Measurements from ENCODE around the gene MUC4. TPM values are rescaled to one million over a fixed set of nuclear protein-coding genes. Genes with fewer than 3 reads are reported as not detected.

MUC4 gene
- total and polyA plus RNA-seq, 2 of the 4 experiments (the other 2 are of a cell fraction): not detected

DNA sequence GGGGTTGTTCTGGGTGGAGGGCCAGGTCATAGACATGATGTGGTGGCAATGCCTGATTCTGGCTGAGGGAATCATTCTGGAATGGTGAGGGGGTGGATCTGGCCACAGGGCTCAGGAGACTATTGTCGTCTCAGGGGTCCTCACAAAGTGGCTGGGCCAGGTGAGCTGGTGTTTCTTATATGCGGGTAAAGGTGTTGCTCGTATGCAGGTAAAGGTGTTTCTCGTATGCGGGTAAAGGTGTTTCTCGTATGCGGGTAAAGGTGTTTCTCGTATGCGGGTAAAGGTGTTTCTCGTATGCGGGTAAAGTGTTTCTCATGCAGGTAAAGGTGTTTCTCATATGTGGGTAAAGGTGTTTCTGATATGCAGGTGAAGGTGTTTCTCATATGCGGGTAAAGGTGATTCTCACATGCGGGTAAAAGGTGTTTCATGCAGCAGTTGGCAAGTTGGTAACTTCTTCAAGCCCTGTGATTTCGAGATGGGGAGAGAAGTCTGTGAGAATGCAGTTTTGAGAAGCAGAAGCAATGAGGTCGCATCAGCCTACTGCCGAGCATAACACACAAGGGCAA lies 10.5 kb upstream of the MUC4 start:
- no peak for DNase-seq
- intact Hi-C loops (cut with micrococcal nuclease) (no loop called here), dilution Hi-C loops (cut with HindIII; ENCODE audit: low sequenced_read_pairs, unreplicated experiment) (no loop called here), in situ Hi-C loops (cut with MboI; ENCODE audit: low sequenced_read_pairs) (no loop called here)
- H3K14ac ChIP-seq (replicated peaks; ENCODE audit: low read depth, low read length): no peak overlapping the region
- no peak overlapping the region for H2AFZ ChIP-seq (replicated peaks; ENCODE audit: low read length, poor library complexity)
- no peak overlapping the region for H3K27ac ChIP-seq (ENCODE audit: insufficient read depth, low read length)
- no peak overlapping the region for H3K4me2 ChIP-seq (ENCODE audit: low read depth, low read length)
- no peaks in the 10 kb centered on the region for H3K9me3 ChIP-seq (ENCODE audit: control insufficient read depth, insufficient read depth, low read length)
- H4K5ac ChIP-seq (ENCODE audit: low read depth, low read length): no peak overlapping the region
- H3K36me3 ChIP-seq (ENCODE audit: control insufficient read depth, insufficient read depth, low read length): no peaks in the 10 kb centered on the region
- no peak overlapping the region for H3K56ac ChIP-seq (ENCODE audit: extremely low read depth, insufficient read depth, low read length)
- H2BK120ac ChIP-seq (ENCODE audit: low read depth, low read length): no peak overlapping the region
- H2BK20ac ChIP-seq (ENCODE audit: low read depth, low read length): no peak overlapping the region
- BruUV-seq (replicated peaks): no TSS peak
- H2BK15ac ChIP-seq (ENCODE audit: low read depth, low read length): no peak overlapping the region
- H2AK5ac ChIP-seq (ENCODE audit: low read depth, low read length): no peak overlapping the region
- no peak overlapping the region for H3K4ac ChIP-seq (ENCODE audit: low read depth, low read length)
- ATAC-seq (ENCODE audit: low read depth): no peak
- no peaks in the 10 kb centered on the region for H3K9me1 ChIP-seq (ENCODE audit: insufficient read depth, low read length)
- peaks cover 36% of the 10 kb centered on the region for H3K27me3 ChIP-seq (ENCODE audit: control insufficient read depth, insufficient read depth, low read length)
- no peak overlapping the region for H3K18ac ChIP-seq (ENCODE audit: low read depth, low read length)
- no peak overlapping the region for H3K4me3 ChIP-seq (ENCODE audit: insufficient read depth, low read depth, low read length)
- no peaks in the 10 kb centered on the region for H4K20me1 ChIP-seq (ENCODE audit: insufficient read depth, low read length)
- no peak overlapping the region for H3K9ac ChIP-seq (ENCODE audit: low read depth, low read length)
- H3K4me1 ChIP-seq (ENCODE audit: control insufficient read depth, insufficient read depth, low read length): no peaks in the 10 kb centered on the region
- CTCF ChIA-PET: interaction anchor here (0.6 kb wide), 1 partner anchor 1276 kb away, joined by 3 read pairs; no protein-coding TSS in a partner anchor
- no peak overlapping the region for H2AK9ac ChIP-seq (replicated peaks; ENCODE audit: low read depth, low read length, poor library complexity)
- no peak overlapping the region for H2BK5ac ChIP-seq (ENCODE audit: low read depth, low read length, poor library complexity, severe bottlenecking)
- POLR2A ChIA-PET (ENCODE audit: unreplicated experiment): no interaction called here
- 73% methylated on average over 12 of the region's 16 CpGs; no CpG with 5 or more reads in 1 of the 2 experiments for WGBS, 2 experiments (ENCODE audit: extremely low coverage in 2 of 2, insufficient read length in 1 of 2)
- TF ChIP-seq NFE2L2 (IDR thresholded peaks at IDR 0.05; ENCODE audit: low read depth, low read length): no peak
- no peak for TF ChIP-seq SMC3 (IDR thresholded peaks at IDR 0.05; ENCODE audit: low read depth, low read length)
- no peak for TF ChIP-seq POLR2A (IDR thresholded peaks at IDR 0.05; ENCODE audit: low read depth, low read length)
- no peak for TF ChIP-seq MAFK (IDR thresholded peaks at IDR 0.05; ENCODE audit: low read depth, low read length)
- no peak for TF ChIP-seq BHLHE40 (IDR thresholded peaks at IDR 0.05; ENCODE audit: low read depth, low read length)
- TF ChIP-seq, protein P1, sequence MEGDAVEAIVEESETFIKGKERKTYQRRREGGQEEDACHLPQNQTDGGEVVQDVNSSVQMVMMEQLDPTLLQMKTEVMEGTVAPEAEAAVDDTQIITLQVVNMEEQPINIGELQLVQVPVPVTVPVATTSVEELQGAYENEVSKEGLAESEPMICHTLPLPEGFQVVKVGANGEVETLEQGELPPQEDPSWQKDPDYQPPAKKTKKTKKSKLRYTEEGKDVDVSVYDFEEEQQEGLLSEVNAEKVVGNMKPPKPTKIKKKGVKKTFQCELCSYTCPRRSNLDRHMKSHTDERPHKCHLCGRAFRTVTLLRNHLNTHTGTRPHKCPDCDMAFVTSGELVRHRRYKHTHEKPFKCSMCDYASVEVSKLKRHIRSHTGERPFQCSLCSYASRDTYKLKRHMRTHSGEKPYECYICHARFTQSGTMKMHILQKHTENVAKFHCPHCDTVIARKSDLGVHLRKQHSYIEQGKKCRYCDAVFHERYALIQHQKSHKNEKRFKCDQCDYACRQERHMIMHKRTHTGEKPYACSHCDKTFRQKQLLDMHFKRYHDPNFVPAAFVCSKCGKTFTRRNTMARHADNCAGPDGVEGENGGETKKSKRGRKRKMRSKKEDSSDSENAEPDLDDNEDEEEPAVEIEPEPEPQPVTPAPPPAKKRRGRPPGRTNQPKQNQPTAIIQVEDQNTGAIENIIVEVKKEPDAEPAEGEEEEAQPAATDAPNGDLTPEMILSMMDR (conservative IDR thresholded peaks at IDR 0.05; ENCODE audit: low read depth, low read length): no peak
- TF ChIP-seq, protein P2, sequence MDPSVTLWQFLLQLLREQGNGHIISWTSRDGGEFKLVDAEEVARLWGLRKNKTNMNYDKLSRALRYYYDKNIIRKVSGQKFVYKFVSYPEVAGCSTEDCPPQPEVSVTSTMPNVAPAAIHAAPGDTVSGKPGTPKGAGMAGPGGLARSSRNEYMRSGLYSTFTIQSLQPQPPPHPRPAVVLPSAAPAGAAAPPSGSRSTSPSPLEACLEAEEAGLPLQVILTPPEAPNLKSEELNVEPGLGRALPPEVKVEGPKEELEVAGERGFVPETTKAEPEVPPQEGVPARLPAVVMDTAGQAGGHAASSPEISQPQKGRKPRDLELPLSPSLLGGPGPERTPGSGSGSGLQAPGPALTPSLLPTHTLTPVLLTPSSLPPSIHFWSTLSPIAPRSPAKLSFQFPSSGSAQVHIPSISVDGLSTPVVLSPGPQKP (IDR thresholded peaks at IDR 0.05; ENCODE audit: borderline replicate concordance, low read depth, low read length): no peak
- no peak for TF ChIP-seq FOS (IDR thresholded peaks at IDR 0.05; ENCODE audit: low read depth, low read length)
- no peak for TF ChIP-seq RFX5 (IDR thresholded peaks at IDR 0.05; ENCODE audit: low read depth, low read length)
- no peak for TF ChIP-seq MXI1 (IDR thresholded peaks at IDR 0.05; ENCODE audit: borderline replicate concordance, low read depth, low read length)
- no peak for TF ChIP-seq RAD21 (IDR thresholded peaks at IDR 0.05; ENCODE audit: low read length)
- no peak for TF ChIP-seq CHD1 (IDR thresholded peaks at IDR 0.05; ENCODE audit: low read depth, low read length)
- TF ChIP-seq, protein P3, sequence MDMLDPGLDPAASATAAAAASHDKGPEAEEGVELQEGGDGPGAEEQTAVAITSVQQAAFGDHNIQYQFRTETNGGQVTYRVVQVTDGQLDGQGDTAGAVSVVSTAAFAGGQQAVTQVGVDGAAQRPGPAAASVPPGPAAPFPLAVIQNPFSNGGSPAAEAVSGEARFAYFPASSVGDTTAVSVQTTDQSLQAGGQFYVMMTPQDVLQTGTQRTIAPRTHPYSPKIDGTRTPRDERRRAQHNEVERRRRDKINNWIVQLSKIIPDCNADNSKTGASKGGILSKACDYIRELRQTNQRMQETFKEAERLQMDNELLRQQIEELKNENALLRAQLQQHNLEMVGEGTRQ (IDR thresholded peaks at IDR 0.05; ENCODE audit: low read depth, low read length): no peak
- TF ChIP-seq RCOR1 (IDR thresholded peaks at IDR 0.05; ENCODE audit: insufficient replicate concordance, low read length): no peak
- no peak for TF ChIP-seq CEBPB (IDR thresholded peaks at IDR 0.05; ENCODE audit: low read depth, low read length)
- TF ChIP-seq MAZ (IDR thresholded peaks at IDR 0.05; ENCODE audit: borderline replicate concordance, low read depth, low read length): no peak
- no peak overlapping the region for H4K8ac ChIP-seq (ENCODE audit: low read depth in 2 of 2, low read length in 2 of 2)
- no peaks in the 10 kb centered on the region for H3K79me1 ChIP-seq (ENCODE audit: low read depth in 1 of 2, low read length in 2 of 2)
- no peak overlapping the region for H3K23ac ChIP-seq (ENCODE audit: low read depth, low read length)
- no peak overlapping the region for H4K91ac ChIP-seq (ENCODE audit: insufficient read depth, low read depth, low read length)

Measured in IMR-90 (cell line).